ENCODE results near the gene GNG12. TPM values are rescaled to one million over a fixed set of nuclear protein-coding genes. Genes with fewer than 3 reads are reported as not detected.

The GNG12 gene
- total RNA-seq, 1 experiment from 2014 or later = 12.5 TPM

- Mint-ChIP-seq H3K27ac (ENCODE audit: unreplicated experiment) (peak overlapping the region; percentile 86), H3K4me1 (ENCODE audit: low read depth, unreplicated experiment) (peaks cover 7% of the 10 kb centered on the region), H3K36me3 (ENCODE audit: insufficient read depth, unreplicated experiment) (no peaks in the 10 kb centered on the region), H3K9me3 (ENCODE audit: unreplicated experiment) (no peaks in the 10 kb centered on the region), H3K27me3 (ENCODE audit: insufficient read depth, unreplicated experiment) (no peaks in the 10 kb centered on the region), H3K4me3 (ENCODE audit: unreplicated experiment) (no peak overlapping the region)
- H3K4me3 ChIP-seq (ENCODE audit: low read depth, low read length) = no peak overlapping the region
- intact Hi-C loops (cut with micrococcal nuclease; ENCODE audit: unreplicated experiment) = loop anchor here (1.0 kb wide), 5 partner anchors 11 to 225 kb away; no protein-coding TSS in a partner anchor
- POLR2A ChIA-PET = interaction anchor here (0.6 to 1.5 kb wide), 5 partner anchors 74 to 228 kb away, joined by 3 to 11 read pairs (median 6); partner anchors contain the start of gene GADD45A
- CTCF ChIA-PET = interaction anchor here (0.6 to 2.2 kb wide), 18 partner anchors 10 to 329 kb away, joined by 3 to 30 read pairs (median 4); no protein-coding TSS in a partner anchor
- DNase-seq = peak; percentile 74 to 88
- BruUV-seq (replicated peaks) = no TSS peak
- no peaks in the 10 kb centered on the region for H3K27me3 ChIP-seq (replicated peaks; ENCODE audit: control insufficient read depth, insufficient read depth, low read length)
- H3K36me3 ChIP-seq (ENCODE audit: control insufficient read depth, insufficient read depth, low read length) = no peaks in the 10 kb centered on the region
- TF ChIP-seq CTCF (IDR thresholded peaks at IDR 0.05; ENCODE audit: insufficient read depth in 1 of 2, low read depth in 1 of 2, low read length in 1 of 2, severe bottlenecking in 1 of 2, unreplicated experiment in 1 of 2) = peak; percentile 55 to 72
- no peaks in the 10 kb centered on the region for H3K9me3 ChIP-seq
- H3K4me1 ChIP-seq = peaks cover 30% of the 10 kb centered on the region
Observed at GRCh38 chr1:67760030-67760821, 73.0 kb downstream of the GNG12 start.

GRCh38 chr1:67759692-67760029, 73.6 kb downstream of the GNG12 start:
- Histone ChIP-seq H3K4me1 (peaks cover 30% of the 10 kb centered on the region), H3K9me3 (no peaks in the 10 kb centered on the region), H3K4me3 (ENCODE audit: low read depth, low read length) (no peak overlapping the region), H3K27me3 (replicated peaks; ENCODE audit: control insufficient read depth, insufficient read depth, low read length) (no peaks in the 10 kb centered on the region), H3K36me3 (ENCODE audit: control insufficient read depth, insufficient read depth, low read length) (no peaks in the 10 kb centered on the region; the same call in 1 of the 2 replicates)
- TSS peak; percentile 86 for BruUV-seq (replicated peaks)
- H3K27ac Mint-ChIP-seq (ENCODE audit: unreplicated experiment) = peak overlapping the region; percentile 86
- H3K4me1 Mint-ChIP-seq (ENCODE audit: low read depth, unreplicated experiment) = peaks cover 9% of the 10 kb centered on the region
- ChIA-PET POLR2A (interaction anchor here (0.6 to 1.5 kb wide), 5 partner anchors 73 to 227 kb away, joined by 3 to 11 read pairs (median 6); partner anchors contain the start of gene GADD45A), CTCF (interaction anchor here (0.6 to 2.2 kb wide), 16 partner anchors 9 to 329 kb away, joined by 3 to 30 read pairs (median 4); no protein-coding TSS in a partner anchor)
- H3K27me3 Mint-ChIP-seq (ENCODE audit: insufficient read depth, unreplicated experiment) = no peaks in the 10 kb centered on the region
- DNase-seq = no peak
- no peaks in the 10 kb centered on the region for H3K9me3 Mint-ChIP-seq (ENCODE audit: unreplicated experiment)
- peaks cover 2% of the 10 kb centered on the region for H3K36me3 Mint-ChIP-seq (ENCODE audit: insufficient read depth, unreplicated experiment)
- H3K4me3 Mint-ChIP-seq (ENCODE audit: unreplicated experiment) = no peak overlapping the region
- intact Hi-C loops (cut with micrococcal nuclease; ENCODE audit: unreplicated experiment) = loop anchor here (1.0 kb wide), 5 partner anchors 10 to 224 kb away; no protein-coding TSS in a partner anchor
- no peak for TF ChIP-seq CTCF (IDR thresholded peaks at IDR 0.05; ENCODE audit: insufficient read depth in 1 of 2, low read depth in 1 of 2, low read length in 1 of 2, severe bottlenecking in 1 of 2, unreplicated experiment in 1 of 2)

- ChIA-PET CTCF (interaction anchor here (1.0 to 2.2 kb wide), 3 partner anchors 9 to 224 kb away, joined by 3 to 30 read pairs (median 6); no protein-coding TSS in a partner anchor), POLR2A (interaction anchor here (1.5 kb wide), 1 partner anchor 74 kb away, joined by 11 read pairs; the partner anchor contains the start of gene GADD45A)
- H3K36me3 Mint-ChIP-seq (ENCODE audit: insufficient read depth, unreplicated experiment) = peaks cover 8% of the 10 kb centered on the region
- Histone ChIP-seq H3K9me3 (no peaks in the 10 kb centered on the region), H3K4me1 (peaks cover 30% of the 10 kb centered on the region), H3K27me3 (replicated peaks; ENCODE audit: control insufficient read depth, insufficient read depth, low read length) (no peaks in the 10 kb centered on the region), H3K4me3 (ENCODE audit: low read depth, low read length) (no peak overlapping the region), H3K36me3 (ENCODE audit: control insufficient read depth, insufficient read depth, low read length) (no peaks in the 10 kb centered on the region; the same call in 1 of the 2 replicates)
- DNase-seq = no peak
- H3K4me1 Mint-ChIP-seq (ENCODE audit: low read depth, unreplicated experiment) = peaks cover 13% of the 10 kb centered on the region
- TF ChIP-seq CTCF (IDR thresholded peaks at IDR 0.05; ENCODE audit: insufficient read depth in 1 of 2, low read depth in 1 of 2, low read length in 1 of 2, severe bottlenecking in 1 of 2, unreplicated experiment in 1 of 2) = no peak
- no peak overlapping the region for H3K4me3 Mint-ChIP-seq (ENCODE audit: unreplicated experiment)
- no peaks in the 10 kb centered on the region for H3K9me3 Mint-ChIP-seq (ENCODE audit: unreplicated experiment)
- intact Hi-C loops (cut with micrococcal nuclease; ENCODE audit: unreplicated experiment) = no loop called here
- H3K27ac Mint-ChIP-seq (ENCODE audit: unreplicated experiment) = peak overlapping the region; percentile 55
- no peaks in the 10 kb centered on the region for H3K27me3 Mint-ChIP-seq (ENCODE audit: insufficient read depth, unreplicated experiment)
- no TSS peak for BruUV-seq (replicated peaks)
Observed at GRCh38 chr1:67759066-67759465, 74.2 kb downstream of the GNG12 start.
